Ascending aorta (tissue), 2 donors: ENCODE measurements around the gene NUCB1. TPM values are rescaled to one million over a fixed set of nuclear protein-coding genes. Genes with fewer than 3 reads are reported as not detected.
A peak's percentile ranks its signal among the peaks of the same experiment; 100 is the strongest.
"Not testable (repeated sequence)": the region's sequence is repeated elsewhere in the genome, so short reads cannot be mapped to it uniquely, and the experiment has no call there.

Source experiments
- DNase-seq, 2 donors: peaks; one replicate each; pipeline ENCODE4 v3.0.0-alpha.2; 2019; ENCODE audit warnings: low spot score in 2 of 2
- H3K27ac ChIP-seq, 2 donors: fragments of 200-600 bp; sonication (generic); one replicate each; pipeline ENCODE4 v1.5.1; 2016 to 2017; ENCODE audit warnings: mild to moderate bottlenecking in 1 of 2
- H3K27me3 ChIP-seq: fragments of 200-600 bp; sonication (generic); one replicate; pipeline ENCODE4 v1.5.1; 2017
- H3K36me3 ChIP-seq, 2 donors: fragments of 200-600 bp; sonication (generic); one replicate each; pipeline ENCODE4 v1.5.1; 2016
- H3K4me1 ChIP-seq, 2 donors: fragments of 200-600 bp; sonication (generic); one replicate each; pipeline ENCODE4 v1.5.1; 2016 to 2017; ENCODE audit warnings: mild to moderate bottlenecking in 1 of 2
- H3K4me3 ChIP-seq, 2 donors: fragments of 200-600 bp; sonication (generic); one replicate each; pipeline ENCODE4 v1.5.1; 2016 to 2017; ENCODE audit warnings: mild to moderate bottlenecking in 1 of 2
- H3K9me3 ChIP-seq, 2 donors: fragments of 200-600 bp; sonication (generic); one replicate each; pipeline ENCODE4 v1.5.1; 2016
- CTCF ChIP-seq, 3 experiments: fragments of 200-600 bp in 2 of 3; fragments of 450-650 bp in 1 of 3; sonication (generic) in 2 of 3; IDR thresholded peaks; one replicate each; pipeline ENCODE4 v1.5.1; 2016 to 2019; ENCODE audit warnings: antibody characterized with exemption in 3 of 3, mild to moderate bottlenecking in 1 of 3, moderate library complexity in 1 of 3
- intact Hi-C: fragments of 100-400 bp; cut with DNase I; formaldehyde crosslinking; loops from one replicate; pipeline ENCODE4 v1.15.1; 2023
- total RNA-seq: library from RNA; depleted of rRNA; stranded (reverse); fragments of >200 nt; gene quantifications from one replicate; pipeline ENCODE4 v1.1.0, GENCODE V29; 2016

NUCB1 gene
- total RNA-seq, 1 donor from 2014 or later: 505 TPM

GRCh38 chr19:48872182-48872883 is 27.8 kb upstream of the NUCB1 start, which contains the start of gene PPP1R15A:
Gene PPP1R15A, plus strand, starts transcription at chr19:48872421. Its CDS starts 813 bp downstream, at chr19:48873234.
- H3K36me3 ChIP-seq: peaks cover 22 to 42% of the 10 kb centered on the region in 2 donors
- peaks cover 10 to 31% of the 10 kb centered on the region in 2 donors for H3K4me1 ChIP-seq
- H3K4me3 ChIP-seq: peak within 1 kb of the TSS; percentile 91 to 99
- H3K9me3 ChIP-seq: no peaks in the 10 kb centered on the region
- intact Hi-C loops: loop anchor here (1.0 to 2.0 kb wide), 2 partner anchors 28 to 78 kb away; partner anchors contain the start of gene NUCB1
- peak; percentile 96 to 99 for DNase-seq
- no peaks in the 10 kb centered on the region for H3K27me3 ChIP-seq
- peak in 2 of 3 experiments; percentile 10 to 40 for TF ChIP-seq CTCF (IDR thresholded peaks at IDR 0.05)
- peak within 1 kb of the TSS; percentile 100 for H3K27ac ChIP-seq

GRCh38 chr19:48872884-48873475 is 27.1 kb upstream of the NUCB1 start:
- H3K4me3 ChIP-seq: peak overlapping the region; percentile 91 to 99
- peaks cover 10 to 30% of the 10 kb centered on the region in 2 donors for H3K4me1 ChIP-seq
- DNase-seq: peak; percentile 78 to 95
- intact Hi-C loops: loop anchor here (1.0 to 2.0 kb wide), 3 partner anchors 27 to 92 kb away; partner anchors contain the start of genes FTL and NUCB1
- peaks cover 25 to 48% of the 10 kb centered on the region in 2 donors for H3K36me3 ChIP-seq
- no peak for TF ChIP-seq CTCF (IDR thresholded peaks at IDR 0.05)
- H3K27me3 ChIP-seq: no peaks in the 10 kb centered on the region
- H3K27ac ChIP-seq: peak overlapping the region; percentile 100
- H3K9me3 ChIP-seq: no peaks in the 10 kb centered on the region

- H3K9me3 ChIP-seq: no peaks in the 10 kb centered on the region
- peak overlapping the region; percentile 91 to 99 for H3K4me3 ChIP-seq
- H3K27ac ChIP-seq: peak overlapping the region; percentile 100
- no peaks in the 10 kb centered on the region for H3K27me3 ChIP-seq
- peaks cover 10 to 31% of the 10 kb centered on the region in 2 donors for H3K4me1 ChIP-seq
- peaks cover 25 to 51% of the 10 kb centered on the region in 2 donors for H3K36me3 ChIP-seq
- intact Hi-C loops: loop anchor here (1.0 to 2.0 kb wide), 2 partner anchors 79 to 92 kb away; partner anchors contain the start of gene FTL
- no peak for TF ChIP-seq CTCF (IDR thresholded peaks at IDR 0.05)
- no peak for DNase-seq
Observed at GRCh38 chr19:48873476-48874302, 26.4 kb upstream of the NUCB1 start.

GRCh38 chr19:48874303-48875135 is 25.6 kb upstream of the NUCB1 start:
- Histone ChIP-seq H3K36me3 (peaks cover 25 to 56% of the 10 kb centered on the region in 2 donors), H3K27me3 (no peaks in the 10 kb centered on the region), H3K9me3 (no peaks in the 10 kb centered on the region), H3K4me3 (peak overlapping the region; percentile 91 to 99), H3K4me1 (peaks cover 14 to 34% of the 10 kb centered on the region in 2 donors), H3K27ac (peak overlapping the region; percentile 100)
- intact Hi-C loops: no loop called here
- TF ChIP-seq CTCF (IDR thresholded peaks at IDR 0.05): no peak
- DNase-seq: no peak

GRCh38 chr19:48876043-48876981 is 23.8 kb upstream of the NUCB1 start:
- H3K27me3 ChIP-seq, intact Hi-C loops, DNase-seq, H3K9me3 ChIP-seq: not testable (repeated sequence)
- peaks cover 25 to 58% of the 10 kb centered on the region in 2 donors for H3K36me3 ChIP-seq
- peaks cover 14 to 41% of the 10 kb centered on the region in 2 donors for H3K4me1 ChIP-seq
- H3K27ac ChIP-seq: peak overlapping the region; percentile 100
- H3K4me3 ChIP-seq: peak overlapping the region; percentile 91 to 99
